ENCODE measurements around the gene BORCS5.

BORCS5 gene

DNA sequence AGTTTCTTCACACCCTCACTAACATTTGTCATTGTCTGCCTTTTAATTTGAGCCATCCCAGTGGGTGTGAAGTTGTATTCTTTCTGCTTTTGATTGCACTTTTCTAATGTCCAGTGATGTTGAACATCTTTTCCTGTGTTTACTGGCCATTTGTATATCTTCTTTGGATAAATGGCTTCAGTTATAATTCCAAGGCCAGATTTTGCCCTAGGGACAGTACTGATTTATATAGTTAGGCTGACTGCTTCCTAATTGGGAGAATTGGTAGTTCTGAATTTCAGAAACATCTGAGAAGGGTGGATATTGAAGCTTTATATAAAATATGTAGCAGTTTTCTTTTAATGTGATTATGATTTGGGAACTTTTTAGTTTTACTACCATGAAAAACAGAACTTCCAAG is 97.4 kb downstream of the BORCS5 start:
- TF ChIP-seq ISL1 (CRISPR knock-in tag; IDR thresholded peaks at IDR 0.05) (no peak), ZNF565 (CRISPR knock-in tag; conservative IDR thresholded peaks at IDR 0.05; ENCODE audit: low read depth) (no peak), ZC3H10 (CRISPR knock-in tag; IDR thresholded peaks at IDR 0.05) (no peak), ZNF70 (CRISPR knock-in tag; IDR thresholded peaks at IDR 0.05) (no peak), GLIS3 (CRISPR knock-in tag; IDR thresholded peaks at IDR 0.05) (no peak), CSDC2 (CRISPR knock-in tag; IDR thresholded peaks at IDR 0.05) (no peak), OSR1 (CRISPR knock-in tag; IDR thresholded peaks at IDR 0.05) (no peak), ZFP30 (CRISPR knock-in tag; IDR thresholded peaks at IDR 0.05) (no peak), SNAI2 (CRISPR knock-in tag; IDR thresholded peaks at IDR 0.05) (no peak), TCF4 (CRISPR knock-in tag; IDR thresholded peaks at IDR 0.05; ENCODE audit: borderline replicate concordance) (no peak), RARB (CRISPR knock-in tag; IDR thresholded peaks at IDR 0.05) (no peak), BACH2 (CRISPR knock-in tag; IDR thresholded peaks at IDR 0.05; ENCODE audit: borderline replicate concordance) (no peak), ESRRG (CRISPR knock-in tag; IDR thresholded peaks at IDR 0.05) (no peak), PPARA (CRISPR knock-in tag; IDR thresholded peaks at IDR 0.05; ENCODE audit: borderline replicate concordance) (no peak), ZNF8 (CRISPR knock-in tag; IDR thresholded peaks at IDR 0.05) (no peak), ARNTL (CRISPR knock-in tag; IDR thresholded peaks at IDR 0.05; ENCODE audit: borderline replicate concordance, low read depth) (no peak), ZFP3 (CRISPR knock-in tag; IDR thresholded peaks at IDR 0.05) (no peak)
- TF ChIP-seq, protein P1, sequence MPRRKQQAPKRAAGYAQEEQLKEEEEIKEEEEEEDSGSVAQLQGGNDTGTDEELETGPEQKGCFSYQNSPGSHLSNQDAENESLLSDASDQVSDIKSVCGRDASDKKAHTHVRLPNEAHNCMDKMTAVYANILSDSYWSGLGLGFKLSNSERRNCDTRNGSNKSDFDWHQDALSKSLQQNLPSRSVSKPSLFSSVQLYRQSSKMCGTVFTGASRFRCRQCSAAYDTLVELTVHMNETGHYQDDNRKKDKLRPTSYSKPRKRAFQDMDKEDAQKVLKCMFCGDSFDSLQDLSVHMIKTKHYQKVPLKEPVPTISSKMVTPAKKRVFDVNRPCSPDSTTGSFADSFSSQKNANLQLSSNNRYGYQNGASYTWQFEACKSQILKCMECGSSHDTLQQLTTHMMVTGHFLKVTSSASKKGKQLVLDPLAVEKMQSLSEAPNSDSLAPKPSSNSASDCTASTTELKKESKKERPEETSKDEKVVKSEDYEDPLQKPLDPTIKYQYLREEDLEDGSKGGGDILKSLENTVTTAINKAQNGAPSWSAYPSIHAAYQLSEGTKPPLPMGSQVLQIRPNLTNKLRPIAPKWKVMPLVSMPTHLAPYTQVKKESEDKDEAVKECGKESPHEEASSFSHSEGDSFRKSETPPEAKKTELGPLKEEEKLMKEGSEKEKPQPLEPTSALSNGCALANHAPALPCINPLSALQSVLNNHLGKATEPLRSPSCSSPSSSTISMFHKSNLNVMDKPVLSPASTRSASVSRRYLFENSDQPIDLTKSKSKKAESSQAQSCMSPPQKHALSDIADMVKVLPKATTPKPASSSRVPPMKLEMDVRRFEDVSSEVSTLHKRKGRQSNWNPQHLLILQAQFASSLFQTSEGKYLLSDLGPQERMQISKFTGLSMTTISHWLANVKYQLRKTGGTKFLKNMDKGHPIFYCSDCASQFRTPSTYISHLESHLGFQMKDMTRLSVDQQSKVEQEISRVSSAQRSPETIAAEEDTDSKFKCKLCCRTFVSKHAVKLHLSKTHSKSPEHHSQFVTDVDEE (CRISPR knock-in tag; IDR thresholded peaks at IDR 0.05) = no peak
- TF ChIP-seq, protein P2, sequence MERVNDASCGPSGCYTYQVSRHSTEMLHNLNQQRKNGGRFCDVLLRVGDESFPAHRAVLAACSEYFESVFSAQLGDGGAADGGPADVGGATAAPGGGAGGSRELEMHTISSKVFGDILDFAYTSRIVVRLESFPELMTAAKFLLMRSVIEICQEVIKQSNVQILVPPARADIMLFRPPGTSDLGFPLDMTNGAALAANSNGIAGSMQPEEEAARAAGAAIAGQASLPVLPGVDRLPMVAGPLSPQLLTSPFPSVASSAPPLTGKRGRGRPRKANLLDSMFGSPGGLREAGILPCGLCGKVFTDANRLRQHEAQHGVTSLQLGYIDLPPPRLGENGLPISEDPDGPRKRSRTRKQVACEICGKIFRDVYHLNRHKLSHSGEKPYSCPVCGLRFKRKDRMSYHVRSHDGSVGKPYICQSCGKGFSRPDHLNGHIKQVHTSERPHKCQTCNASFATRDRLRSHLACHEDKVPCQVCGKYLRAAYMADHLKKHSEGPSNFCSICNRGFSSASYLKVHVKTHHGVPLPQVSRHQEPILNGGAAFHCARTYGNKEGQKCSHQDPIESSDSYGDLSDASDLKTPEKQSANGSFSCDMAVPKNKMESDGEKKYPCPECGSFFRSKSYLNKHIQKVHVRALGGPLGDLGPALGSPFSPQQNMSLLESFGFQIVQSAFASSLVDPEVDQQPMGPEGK (CRISPR knock-in tag; IDR thresholded peaks at IDR 0.05; ENCODE audit: borderline replicate concordance) = no peak
- no peak for ATAC-seq

DNA sequence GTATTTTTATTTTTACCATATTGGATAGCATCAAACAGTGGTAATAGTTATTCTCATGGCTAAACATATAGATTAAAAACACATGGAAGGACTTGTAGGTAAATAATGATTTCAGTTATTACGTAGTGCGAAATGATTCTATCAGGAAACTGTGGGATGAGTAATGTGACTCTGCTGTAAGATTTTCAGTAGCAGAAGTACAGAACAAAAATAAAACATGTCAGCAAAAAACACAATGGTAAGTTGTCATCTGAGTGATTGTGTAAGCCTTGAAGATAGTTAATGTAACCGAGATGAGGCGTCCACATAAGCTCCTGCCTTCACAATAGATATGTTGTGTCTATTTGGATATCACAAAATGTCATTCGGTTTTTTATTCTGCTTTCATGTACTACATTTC is 99.8 kb downstream of the BORCS5 start:
- ATAC-seq = 0 out of 3 replicates have a peak, but pooled peaks have one; percentile 20
- TF ChIP-seq, protein P3, sequence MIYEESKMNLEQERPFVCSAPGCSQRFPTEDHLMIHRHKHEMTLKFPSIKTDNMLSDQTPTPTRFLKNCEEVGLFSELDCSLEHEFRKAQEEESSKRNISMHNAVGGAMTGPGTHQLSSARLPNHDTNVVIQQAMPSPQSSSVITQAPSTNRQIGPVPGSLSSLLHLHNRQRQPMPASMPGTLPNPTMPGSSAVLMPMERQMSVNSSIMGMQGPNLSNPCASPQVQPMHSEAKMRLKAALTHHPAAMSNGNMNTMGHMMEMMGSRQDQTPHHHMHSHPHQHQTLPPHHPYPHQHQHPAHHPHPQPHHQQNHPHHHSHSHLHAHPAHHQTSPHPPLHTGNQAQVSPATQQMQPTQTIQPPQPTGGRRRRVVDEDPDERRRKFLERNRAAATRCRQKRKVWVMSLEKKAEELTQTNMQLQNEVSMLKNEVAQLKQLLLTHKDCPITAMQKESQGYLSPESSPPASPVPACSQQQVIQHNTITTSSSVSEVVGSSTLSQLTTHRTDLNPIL (CRISPR knock-in tag; IDR thresholded peaks at IDR 0.05; ENCODE audit: low read depth) = no peak
- TF ChIP-seq ISL1 (CRISPR knock-in tag; IDR thresholded peaks at IDR 0.05) (no peak), GLIS3 (CRISPR knock-in tag; IDR thresholded peaks at IDR 0.05) (no peak), TCF4 (CRISPR knock-in tag; IDR thresholded peaks at IDR 0.05; ENCODE audit: borderline replicate concordance) (no peak), BACH2 (CRISPR knock-in tag; IDR thresholded peaks at IDR 0.05; ENCODE audit: borderline replicate concordance) (no peak), ZNF8 (CRISPR knock-in tag; IDR thresholded peaks at IDR 0.05) (no peak), ARNTL (CRISPR knock-in tag; IDR thresholded peaks at IDR 0.05; ENCODE audit: borderline replicate concordance, low read depth) (no peak), ESRRG (CRISPR knock-in tag; IDR thresholded peaks at IDR 0.05) (no peak), RARB (CRISPR knock-in tag; IDR thresholded peaks at IDR 0.05) (no peak), ZNF565 (CRISPR knock-in tag; conservative IDR thresholded peaks at IDR 0.05; ENCODE audit: low read depth) (no peak), OSR1 (CRISPR knock-in tag; IDR thresholded peaks at IDR 0.05) (no peak)

DNA sequence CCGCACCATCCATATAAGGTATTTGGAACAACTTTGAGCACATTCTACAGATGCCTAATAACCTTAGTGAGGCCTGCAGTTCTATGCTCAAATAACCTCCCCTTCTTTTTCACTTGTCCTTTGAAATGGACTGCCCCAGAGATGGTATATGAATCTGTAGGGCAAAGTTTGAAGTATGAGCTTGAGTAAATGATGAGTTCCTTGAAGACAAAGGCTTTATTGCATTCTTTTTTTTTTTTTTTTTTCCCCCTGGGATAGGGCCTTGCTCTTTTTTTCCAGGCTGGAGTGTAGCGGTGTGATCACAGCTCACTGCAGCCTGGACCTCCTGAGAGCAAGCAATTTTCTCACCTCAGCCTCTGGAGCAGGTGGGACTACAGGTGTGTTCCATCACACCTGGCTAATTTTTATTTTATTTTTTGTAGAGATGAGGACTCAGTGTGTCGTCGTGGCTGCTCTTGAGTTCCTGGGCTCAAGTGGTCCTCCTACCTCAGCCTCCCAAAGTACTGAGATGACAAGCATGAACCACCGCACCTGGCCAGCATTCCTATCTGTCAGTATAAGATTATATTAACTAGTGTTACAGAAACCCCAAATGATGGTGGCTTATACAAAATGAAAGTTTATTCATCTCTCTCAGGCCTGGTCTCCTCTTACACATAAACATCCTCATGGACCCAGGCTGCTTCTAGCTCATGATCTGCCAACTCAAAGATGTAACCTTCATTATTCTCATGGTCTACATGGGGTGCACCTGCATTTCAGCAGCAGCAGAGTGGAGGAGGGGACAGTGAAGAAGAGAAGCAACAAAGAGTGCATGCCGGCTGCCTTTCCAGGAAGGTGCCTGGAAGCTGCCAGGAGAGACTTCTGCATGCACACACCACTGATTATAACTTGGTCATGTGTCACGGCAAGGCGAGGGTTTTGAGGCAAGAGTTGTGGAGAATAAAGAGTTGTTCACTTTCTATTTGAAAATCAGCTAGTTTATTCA is 104.4 kb downstream of the BORCS5 start:
- no peak for ATAC-seq
- TF ChIP-seq TCF4 (CRISPR knock-in tag; IDR thresholded peaks at IDR 0.05; ENCODE audit: borderline replicate concordance) (no peak), ZNF8 (CRISPR knock-in tag; IDR thresholded peaks at IDR 0.05) (no peak), GLIS3 (CRISPR knock-in tag; IDR thresholded peaks at IDR 0.05) (no peak), SNAI2 (CRISPR knock-in tag; IDR thresholded peaks at IDR 0.05) (no peak), ZFP30 (CRISPR knock-in tag; IDR thresholded peaks at IDR 0.05) (no peak), ARNTL (CRISPR knock-in tag; IDR thresholded peaks at IDR 0.05; ENCODE audit: borderline replicate concordance, low read depth) (no peak), BACH2 (CRISPR knock-in tag; IDR thresholded peaks at IDR 0.05; ENCODE audit: borderline replicate concordance) (no peak), ZNF565 (CRISPR knock-in tag; conservative IDR thresholded peaks at IDR 0.05; ENCODE audit: low read depth) (no peak), ISL1 (CRISPR knock-in tag; IDR thresholded peaks at IDR 0.05) (no peak), CSDC2 (CRISPR knock-in tag; IDR thresholded peaks at IDR 0.05) (no peak), OSR1 (CRISPR knock-in tag; IDR thresholded peaks at IDR 0.05) (no peak), ZC3H10 (CRISPR knock-in tag; IDR thresholded peaks at IDR 0.05) (no peak), RARB (CRISPR knock-in tag; IDR thresholded peaks at IDR 0.05) (no peak)
- TF ChIP-seq, protein P4, sequence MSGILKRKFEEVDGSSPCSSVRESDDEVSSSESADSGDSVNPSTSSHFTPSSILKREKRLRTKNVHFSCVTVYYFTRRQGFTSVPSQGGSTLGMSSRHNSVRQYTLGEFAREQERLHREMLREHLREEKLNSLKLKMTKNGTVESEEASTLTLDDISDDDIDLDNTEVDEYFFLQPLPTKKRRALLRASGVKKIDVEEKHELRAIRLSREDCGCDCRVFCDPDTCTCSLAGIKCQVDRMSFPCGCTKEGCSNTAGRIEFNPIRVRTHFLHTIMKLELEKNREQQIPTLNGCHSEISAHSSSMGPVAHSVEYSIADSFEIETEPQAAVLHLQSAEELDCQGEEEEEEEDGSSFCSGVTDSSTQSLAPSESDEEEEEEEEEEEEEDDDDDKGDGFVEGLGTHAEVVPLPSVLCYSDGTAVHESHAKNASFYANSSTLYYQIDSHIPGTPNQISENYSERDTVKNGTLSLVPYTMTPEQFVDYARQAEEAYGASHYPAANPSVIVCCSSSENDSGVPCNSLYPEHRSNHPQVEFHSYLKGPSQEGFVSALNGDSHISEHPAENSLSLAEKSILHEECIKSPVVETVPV (CRISPR knock-in tag; IDR thresholded peaks at IDR 0.05) = no peak
- TF ChIP-seq, protein P1 (CRISPR knock-in tag; IDR thresholded peaks at IDR 0.05) = no peak
- TF ChIP-seq, protein P5, sequence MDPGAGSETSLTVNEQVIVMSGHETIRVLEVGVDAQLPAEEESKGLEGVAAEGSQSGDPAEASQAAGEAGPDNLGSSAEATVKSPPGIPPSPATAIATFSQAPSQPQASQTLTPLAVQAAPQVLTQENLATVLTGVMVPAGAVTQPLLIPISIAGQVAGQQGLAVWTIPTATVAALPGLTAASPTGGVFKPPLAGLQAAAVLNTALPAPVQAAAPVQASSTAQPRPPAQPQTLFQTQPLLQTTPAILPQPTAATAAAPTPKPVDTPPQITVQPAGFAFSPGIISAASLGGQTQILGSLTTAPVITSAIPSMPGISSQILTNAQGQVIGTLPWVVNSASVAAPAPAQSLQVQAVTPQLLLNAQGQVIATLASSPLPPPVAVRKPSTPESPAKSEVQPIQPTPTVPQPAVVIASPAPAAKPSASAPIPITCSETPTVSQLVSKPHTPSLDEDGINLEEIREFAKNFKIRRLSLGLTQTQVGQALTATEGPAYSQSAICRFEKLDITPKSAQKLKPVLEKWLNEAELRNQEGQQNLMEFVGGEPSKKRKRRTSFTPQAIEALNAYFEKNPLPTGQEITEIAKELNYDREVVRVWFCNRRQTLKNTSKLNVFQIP (CRISPR knock-in tag; IDR thresholded peaks at IDR 0.05; ENCODE audit: borderline replicate concordance, low read depth) = no peak

Data from SK-N-SH treated with all-trans-retinoic acid at 6 μM for 48 hours (cell line).